Memory B cell (primary cell): ENCODE results near the gene METTL25B.

Source experiments
- ATAC-seq: fragments of 150-1000 bp; cut with Tn5 transposase; 2 replicates; pipeline ENCODE4 v1.10.0; 2021; ENCODE audit warnings: low read depth, mild to moderate bottlenecking, moderate library complexity
- DNase-seq, 2 donors: peaks; one replicate each; pipeline ENCODE4 v3.0.0; 2022; ENCODE audit warnings: low spot score in 2 of 2
- H3K27ac Mint-ChIP-seq: one replicate; pipeline ENCODE4 v1.8.0; 2022; ENCODE audit warnings: mild to moderate bottlenecking, moderate library complexity, mixed read lengths
- H3K27me3 Mint-ChIP-seq: one replicate; pipeline ENCODE4 v1.8.0; 2022; ENCODE audit warnings: mixed read lengths
- H3K36me3 Mint-ChIP-seq: one replicate; pipeline ENCODE4 v1.8.0; 2022; ENCODE audit warnings: mild to moderate bottlenecking, mixed read lengths
- H3K4me1 Mint-ChIP-seq: one replicate; pipeline ENCODE4 v1.8.0; 2022; ENCODE audit warnings: mixed read lengths
- H3K4me3 Mint-ChIP-seq: one replicate; pipeline ENCODE4 v1.8.0; 2022; ENCODE audit warnings: mild to moderate bottlenecking, moderate library complexity, mixed read lengths
- H3K9me3 Mint-ChIP-seq: one replicate; pipeline ENCODE4 v1.8.0; 2022; ENCODE audit warnings: mixed read lengths

The METTL25B gene

GRCh38 chr1:156692925-156693847, 35.1 kb upstream of the METTL25B start:
- ATAC-seq = no peak
- no peak for DNase-seq
- Mint-ChIP-seq H3K27ac (no peak overlapping the region), H3K27me3 (peaks cover 45% of the 10 kb centered on the region), H3K9me3 (no peaks in the 10 kb centered on the region), H3K4me1 (peaks cover 13% of the 10 kb centered on the region), H3K36me3 (peaks cover 3% of the 10 kb centered on the region), H3K4me3 (peak overlapping the region; percentile 19)

- Mint-ChIP-seq H3K27me3 (peaks cover 47% of the 10 kb centered on the region), H3K27ac (no peak overlapping the region), H3K4me1 (peaks cover 13% of the 10 kb centered on the region), H3K4me3 (no peak overlapping the region), H3K9me3 (no peaks in the 10 kb centered on the region), H3K36me3 (peaks cover 7% of the 10 kb centered on the region)
- ATAC-seq (no peak), DNase-seq (no peak)
Measured at GRCh38 chr1:156693848-156694689, 34.2 kb upstream of the METTL25B start.

DNA sequence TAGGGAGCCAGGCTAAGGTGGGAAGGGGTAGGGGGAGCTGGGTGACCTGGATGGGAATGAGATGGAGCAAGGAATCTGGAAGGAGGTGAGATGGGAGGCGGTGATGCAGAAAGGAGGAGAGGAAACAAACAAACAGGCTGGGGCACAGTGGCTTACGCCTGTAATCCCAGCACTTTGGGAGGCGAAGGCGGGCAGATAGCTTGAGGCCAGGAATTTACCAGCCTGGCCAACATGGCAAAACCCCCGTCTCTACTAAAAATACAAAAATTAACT, 33.6 kb upstream of the METTL25B start:
- H3K27me3 Mint-ChIP-seq = peaks cover 47% of the 10 kb centered on the region
- no peak for ATAC-seq
- H3K4me1 Mint-ChIP-seq = peaks cover 11% of the 10 kb centered on the region
- no peaks in the 10 kb centered on the region for H3K9me3 Mint-ChIP-seq
- H3K27ac Mint-ChIP-seq = no peak overlapping the region
- no peak for DNase-seq
- H3K4me3 Mint-ChIP-seq = no peak overlapping the region
- H3K36me3 Mint-ChIP-seq = peaks cover 7% of the 10 kb centered on the region

GRCh38 chr1:156696755-156697154, 31.5 kb upstream of the METTL25B start:
- Mint-ChIP-seq H3K4me3 (no peak overlapping the region), H3K9me3 (no peaks in the 10 kb centered on the region), H3K36me3 (peaks cover 7% of the 10 kb centered on the region), H3K27me3 (peaks cover 42% of the 10 kb centered on the region), H3K27ac (no peak overlapping the region), H3K4me1 (peaks cover 10% of the 10 kb centered on the region)
- no peak for ATAC-seq
- DNase-seq = no peak

GRCh38 chr1:156697481-156697880, 30.8 kb upstream of the METTL25B start:
- ATAC-seq (no peak), DNase-seq (no peak)
- Mint-ChIP-seq H3K36me3 (peaks cover 7% of the 10 kb centered on the region), H3K27me3 (peaks cover 35% of the 10 kb centered on the region), H3K9me3 (no peaks in the 10 kb centered on the region), H3K4me3 (no peak overlapping the region), H3K4me1 (peaks cover 3% of the 10 kb centered on the region), H3K27ac (no peak overlapping the region)

DNA sequence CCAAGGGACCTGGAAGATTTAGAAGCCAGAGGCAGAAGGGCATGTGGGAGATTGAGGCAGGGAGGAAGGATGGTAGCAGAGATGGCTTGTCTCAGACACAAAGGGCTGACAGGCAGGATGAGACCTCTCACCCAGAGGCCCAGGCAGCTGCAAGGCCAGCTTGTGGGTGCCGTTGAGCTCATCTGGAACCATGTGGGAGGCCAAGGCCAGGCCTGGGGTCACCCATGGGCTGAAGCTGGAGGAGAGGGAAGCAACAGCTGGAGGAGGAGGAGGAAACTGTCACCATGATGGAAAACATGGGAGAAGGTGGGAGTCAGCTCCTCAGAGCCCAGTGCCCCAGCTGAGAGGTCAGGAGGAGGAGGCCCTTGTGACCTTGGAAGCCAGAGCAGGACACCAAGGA, 29.3 kb upstream of the METTL25B start:
- Mint-ChIP-seq H3K36me3 (peaks cover 7% of the 10 kb centered on the region), H3K27ac (no peak overlapping the region), H3K9me3 (no peaks in the 10 kb centered on the region), H3K27me3 (peaks cover 36% of the 10 kb centered on the region), H3K4me1 (no peaks in the 10 kb centered on the region), H3K4me3 (no peak overlapping the region)
- ATAC-seq (no peak), DNase-seq (no peak)

- no peak for ATAC-seq
Measured at GRCh38 chr1:156700736-156701531, 27.3 kb upstream of the METTL25B start.

DNA sequence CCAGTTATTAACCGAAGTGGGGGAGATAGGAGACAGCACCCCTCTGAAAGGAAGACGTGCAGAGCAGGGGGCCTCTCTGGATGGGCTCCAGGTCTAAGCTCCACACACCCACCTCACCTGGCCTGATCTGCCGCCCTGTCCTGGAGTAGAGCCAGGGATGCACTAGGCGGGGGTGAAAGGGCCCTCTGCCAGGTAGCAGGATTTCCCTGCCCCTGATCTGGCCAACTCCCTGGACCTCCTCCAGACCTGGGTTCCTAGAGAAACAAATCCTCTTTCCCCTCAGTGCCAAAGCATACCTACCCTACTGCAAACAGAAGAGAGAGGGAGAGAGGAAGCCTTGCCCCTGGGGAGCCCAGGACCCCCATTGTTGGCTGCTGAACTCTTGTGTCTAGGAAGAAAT, 24.9 kb upstream of the METTL25B start:
- no peak overlapping the region for H3K4me3 Mint-ChIP-seq
- peaks cover 27% of the 10 kb centered on the region for H3K27me3 Mint-ChIP-seq

More at GRCh38 chr1:156700736-156701531, 27.3 kb upstream of the METTL25B start:
- Mint-ChIP-seq H3K27ac (no peak overlapping the region), H3K36me3 (peaks cover 6% of the 10 kb centered on the region), H3K9me3 (no peaks in the 10 kb centered on the region), H3K4me3 (no peak overlapping the region), H3K4me1 (peaks cover 7% of the 10 kb centered on the region), H3K27me3 (peaks cover 38% of the 10 kb centered on the region)
- DNase-seq = no peak

GRCh38 chr1:156703741-156704140, 24.5 kb upstream of the METTL25B start:
- Mint-ChIP-seq H3K27me3 (peaks cover 26% of the 10 kb centered on the region), H3K36me3 (peaks cover 4% of the 10 kb centered on the region), H3K4me3 (peak overlapping the region; percentile 21), H3K27ac (no peak overlapping the region), H3K9me3 (no peaks in the 10 kb centered on the region), H3K4me1 (peaks cover 15% of the 10 kb centered on the region)
- ATAC-seq (no peak), DNase-seq (no peak)

More for the DNA sequence above, 24.9 kb upstream of the METTL25B start:
- DNase-seq (no peak), ATAC-seq (no peak)
- peaks cover 4% of the 10 kb centered on the region for H3K36me3 Mint-ChIP-seq
- H3K9me3 Mint-ChIP-seq = no peaks in the 10 kb centered on the region
- H3K4me1 Mint-ChIP-seq = peaks cover 15% of the 10 kb centered on the region
- no peak overlapping the region for H3K27ac Mint-ChIP-seq

DNA sequence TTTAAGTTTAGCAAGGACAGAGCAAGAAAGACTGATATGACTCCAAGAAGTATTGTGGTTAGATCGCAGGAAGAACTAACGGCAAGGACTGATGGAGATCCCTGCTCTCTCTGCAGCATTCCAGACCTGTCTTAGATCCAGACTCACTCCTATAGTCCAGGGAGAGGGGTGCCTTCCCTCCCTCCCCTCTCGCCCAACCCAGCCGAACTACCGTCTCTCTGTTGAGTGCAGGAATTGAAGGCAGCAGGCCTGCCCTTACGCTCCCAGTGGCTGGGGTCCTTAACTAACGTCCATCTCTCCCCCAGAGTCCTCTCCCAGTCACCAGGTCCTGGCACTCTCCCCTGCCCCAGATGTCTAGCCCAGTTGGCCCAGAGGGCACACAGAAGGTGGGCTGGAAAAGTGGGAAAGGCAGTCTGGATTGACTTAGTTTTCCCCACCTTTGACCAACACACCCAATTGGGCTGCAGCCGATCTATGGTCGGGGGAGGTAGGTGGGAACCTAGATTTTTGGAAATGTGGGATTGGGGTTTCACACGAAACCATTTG, 24.0 kb upstream of the METTL25B start:
- Mint-ChIP-seq H3K27ac (no peak overlapping the region), H3K36me3 (no peaks in the 10 kb centered on the region), H3K27me3 (peaks cover 21% of the 10 kb centered on the region), H3K4me3 (peak overlapping the region; percentile 32), H3K9me3 (no peaks in the 10 kb centered on the region), H3K4me1 (peaks cover 15% of the 10 kb centered on the region)
- DNase-seq (no peak), ATAC-seq (no peak)

DNA sequence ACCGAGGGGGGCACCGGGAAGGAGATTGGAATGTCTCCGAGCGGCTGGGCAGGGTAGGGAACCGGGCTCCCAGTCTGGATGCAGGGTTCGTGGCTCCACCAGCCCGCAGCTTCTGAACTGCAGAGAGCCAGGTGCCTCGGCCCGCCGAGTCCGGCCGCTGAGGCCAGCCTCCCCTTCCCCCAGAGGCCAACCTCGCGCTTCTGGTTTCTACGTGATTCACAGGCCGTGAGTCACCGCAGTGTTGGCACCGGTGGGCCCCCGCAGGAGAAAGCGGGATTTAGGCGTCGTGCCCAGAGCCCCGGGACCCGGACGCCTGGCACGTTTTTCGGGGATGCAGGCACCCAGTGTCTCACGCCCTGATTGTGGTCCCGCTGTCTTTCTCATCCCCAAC, 23.3 kb upstream of the METTL25B start:
- DNase-seq = no peak
- Mint-ChIP-seq H3K36me3 (no peaks in the 10 kb centered on the region), H3K4me3 (peak overlapping the region; percentile 93), H3K27me3 (peaks cover 17% of the 10 kb centered on the region), H3K27ac (no peak overlapping the region), H3K9me3 (no peaks in the 10 kb centered on the region), H3K4me1 (peaks cover 15% of the 10 kb centered on the region)
- no peak for ATAC-seq

- DNase-seq (no peak), ATAC-seq (peak; percentile 59)
- Mint-ChIP-seq H3K9me3 (no peaks in the 10 kb centered on the region), H3K36me3 (no peaks in the 10 kb centered on the region), H3K27ac (peak within 1 kb of the TSS; percentile 67), H3K4me3 (peak within 1 kb of the TSS; percentile 93), H3K4me1 (peaks cover 15% of the 10 kb centered on the region), H3K27me3 (peaks cover 17% of the 10 kb centered on the region)
Measured at GRCh38 chr1:156705321-156705917, 22.9 kb upstream of the METTL25B start, which contains the start of gene CRABP2. CRABP2 (minus strand) TSS chr1:156705583; CDS start chr1:156705446, 137 bp downstream.
